Tracheal epithelial cell (primary cell): ENCODE results near the gene UBR7. TPM values are rescaled to one million over a fixed set of nuclear protein-coding genes. Genes with fewer than 3 reads are reported as not detected.

Experiments used
- total RNA-seq: library from RNA; depleted of rRNA; stranded (reverse); fragments of >200 nt; gene quantifications from 2 replicates; pipeline ENCODE4 v1.2.1, GENCODE V29; 2014

Gene UBR7
- total RNA-seq, result 8.4 and 10.2 TPM in 2 replicates

DNA sequence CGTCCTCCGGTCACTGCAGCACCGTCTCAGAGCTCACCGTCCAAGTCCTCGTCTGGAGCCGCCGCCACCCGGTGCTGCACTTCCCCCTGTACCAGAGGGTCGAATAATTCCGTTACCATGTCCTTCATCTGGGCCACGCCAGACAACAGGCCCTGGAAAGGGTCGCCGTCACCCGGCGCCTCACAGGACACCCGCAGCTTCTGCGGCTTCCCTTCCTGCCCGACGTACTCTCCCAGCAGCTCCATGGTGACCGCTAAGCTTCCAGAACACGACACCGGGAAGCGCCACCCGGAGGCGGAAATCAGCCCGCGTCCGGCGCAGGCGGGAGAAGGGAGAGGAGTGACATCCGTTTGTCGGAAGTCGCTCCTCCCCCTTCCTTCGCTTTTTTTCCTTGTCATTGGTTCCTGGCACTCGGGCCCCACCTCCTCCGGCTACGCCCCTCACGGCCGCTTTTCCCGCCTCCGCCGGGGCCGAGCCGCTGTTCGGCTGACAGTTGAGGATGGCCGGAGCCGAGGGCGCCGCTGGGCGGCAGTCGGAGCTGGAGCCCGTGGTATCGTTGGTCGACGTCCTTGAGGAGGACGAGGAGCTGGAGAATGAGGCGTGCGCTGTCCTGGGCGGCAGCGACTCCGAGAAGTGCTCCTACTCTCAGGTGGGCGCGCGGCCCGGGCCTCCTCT is at the start of gene UBR7, which contains the start of gene GON7:
Gene UBR7, plus strand, starts transcription at position 464 of the 675 bp plus-strand sequence. Its CDS starts 36 bp downstream, at position 500.
Gene GON7, minus strand, starts transcription at position 273 of the 675 bp plus-strand sequence. Its CDS starts 28 bp downstream, at position 245.

GRCh38 chr14:93184391-93185348 is 22.4 kb upstream of the UBR7 start, which contains the start of the genes LYSET and MOAP1:
LYSET (plus strand) TSS chr14:93185317; CDS start chr14:93185406, 89 bp downstream.
MOAP1 (minus strand) TSS chr14:93184897; CDS start chr14:93184242, 655 bp downstream.

Other genes starting within 250 kb of the UBR7 start
- 27.2 and 43.3 TPM in 2 replicates for gene ITPK1, start 91.3 kb upstream of the UBR7 start, total RNA-seq
- 13.9 and 20.0 TPM in 2 replicates for gene MOAP1, start 22.4 kb upstream of the UBR7 start, total RNA-seq
- 10.9 and 17.8 TPM in 2 replicates for gene LYSET, start 21.9 kb upstream of the UBR7 start, total RNA-seq
- 5.1 and 8.2 TPM in 2 replicates for gene GON7, start 191 bp upstream of the UBR7 start, total RNA-seq
- 23.4 and 29.9 TPM in 2 replicates for gene BTBD7, start 125.8 kb downstream of the UBR7 start, total RNA-seq
- gene COX8C, start 139.9 kb downstream of the UBR7 start, total RNA-seq, result not detected in 2 replicates
- under 0.01 TPM in 1 of 2 replicates, not detected in the other for gene UNC79, start 223.7 kb downstream of the UBR7 start, total RNA-seq